GM23338 (cell line): ENCODE measurements around the gene WDR27. TPM values are rescaled to one million over a fixed set of nuclear protein-coding genes. Genes with fewer than 3 reads are reported as not detected.

Experiments
- ATAC-seq: fragments of 200-7000 bp; cut with Tn5 transposase; 3 replicates; pipeline ENCODE4 v1.9.1; 2020
- DNase-seq: peaks from one replicate; pipeline ENCODE4 v3.0.0-alpha.2; 2015; ENCODE audit warnings: low spot score
- H2AFZ ChIP-seq: fragments of 200-600 bp; sonication (generic); 2 replicates; pipeline ENCODE4 v1.8.0; 2016; ENCODE audit warnings: antibody characterized with exemption, mild to moderate bottlenecking, moderate library complexity
- H3F3A ChIP-seq: fragments of 200-600 bp; sonication (generic); replicated peaks from 2 replicates; pipeline ENCODE4 v1.8.0; 2017; ENCODE audit warnings: antibody characterized with exemption, mixed run types, low read depth
- H3K27ac ChIP-seq: fragments of 200-600 bp; sonication (generic); 2 replicates; pipeline ENCODE4 v1.6.1; 2016; ENCODE audit warnings: low read depth
- H3K27me3 ChIP-seq: fragments of 200-600 bp; sonication (generic); 2 replicates; pipeline ENCODE4 v1.8.0; 2016; ENCODE audit warnings: mild to moderate bottlenecking, mixed run types, moderate library complexity; ENCODE audit not compliant: insufficient read depth
- H3K36me3 ChIP-seq: fragments of 200-600 bp; sonication (generic); 2 replicates; pipeline ENCODE4 v1.8.0; 2016; ENCODE audit warnings: mild to moderate bottlenecking; ENCODE audit not compliant: insufficient read depth
- H3K4me1 ChIP-seq: fragments of 200-600 bp; sonication (generic); 2 replicates; pipeline ENCODE4 v1.8.0; 2016; ENCODE audit warnings: mild to moderate bottlenecking, moderate library complexity; ENCODE audit not compliant: insufficient read depth
- H3K4me2 ChIP-seq: fragments of 200-600 bp; sonication (generic); 2 replicates; pipeline ENCODE4 v1.7.1; 2017; ENCODE audit warnings: mixed run types
- H3K4me3 ChIP-seq: fragments of 200-600 bp; sonication (generic); 2 replicates; pipeline ENCODE4 v1.6.1; 2016; ENCODE audit warnings: mixed run types
- H3K79me2 ChIP-seq: fragments of 200-600 bp; sonication (generic); replicated peaks from 2 replicates; pipeline ENCODE4 v1.8.0; 2017; ENCODE audit warnings: mild to moderate bottlenecking; ENCODE audit not compliant: insufficient read depth
- H3K9me2 ChIP-seq: fragments of 200-600 bp; sonication (generic); 2 replicates; pipeline ENCODE4 v1.8.0; 2017; ENCODE audit not compliant: insufficient read depth
- H4K20me1 ChIP-seq: fragments of 200-600 bp; sonication (generic); replicated peaks from 2 replicates; pipeline ENCODE4 v1.8.0; 2017; ENCODE audit warnings: mild to moderate bottlenecking; ENCODE audit not compliant: insufficient read depth
- H3K27ac Mint-ChIP-seq: 2 replicates; pipeline ENCODE4 v1.8.0; 2020; ENCODE audit warnings: inconsistent platforms, mild to moderate bottlenecking, moderate library complexity, mixed read lengths
- H3K27me3 Mint-ChIP-seq: 3 replicates; pipeline ENCODE4 v1.8.0; 2022; ENCODE audit warnings: low read depth, mild to moderate bottlenecking, moderate library complexity, mixed read lengths, inconsistent platforms; ENCODE audit not compliant: insufficient read depth, poor library complexity
- H3K36me3 Mint-ChIP-seq: 3 replicates; pipeline ENCODE4 v1.8.0; 2021; ENCODE audit warnings: low read depth, mild to moderate bottlenecking, inconsistent platforms, moderate library complexity, mixed read lengths
- H3K4me1 Mint-ChIP-seq: 3 replicates; pipeline ENCODE4 v1.8.0; 2020; ENCODE audit warnings: mild to moderate bottlenecking, inconsistent platforms, mixed read lengths
- H3K4me3 Mint-ChIP-seq: 3 replicates; pipeline ENCODE4 v1.8.0; 2021; ENCODE audit warnings: moderate library complexity, mild to moderate bottlenecking, inconsistent platforms, mixed read lengths
- H3K9me3 Mint-ChIP-seq: 3 replicates; pipeline ENCODE4 v1.8.0; 2020; ENCODE audit warnings: moderate library complexity, mild to moderate bottlenecking, inconsistent platforms, mixed read lengths
- CREB1 ChIP-seq: fragments of 250-450 bp; sonication (Bioruptor Pico); IDR thresholded peaks from 2 replicates; pipeline ENCODE4 v1.5.0; 2020; ENCODE audit warnings: low read depth, mild to moderate bottlenecking, moderate library complexity
- EZH2 ChIP-seq: fragments of 200-600 bp; sonication (generic); IDR thresholded peaks from one replicate; pipeline ENCODE4 v1.8.0; 2017; ENCODE audit warnings: antibody characterized with exemption, mild to moderate bottlenecking, low read depth; ENCODE audit not compliant: unreplicated experiment
- EZH2phosphoT487 ChIP-seq: fragments of 200-600 bp; sonication (generic); IDR thresholded peaks from one replicate; pipeline ENCODE4 v1.8.1; 2018; ENCODE audit warnings: antibody characterized with exemption; ENCODE audit not compliant: unreplicated experiment
- JUNB ChIP-seq: IDR thresholded peaks from one replicate; pipeline ENCODE4 v1.6.1; 2016; ENCODE audit warnings: antibody characterized with exemption; ENCODE audit not compliant: unreplicated experiment
- NANOG ChIP-seq: IDR thresholded peaks from 2 replicates; pipeline ENCODE4 v1.6.1; 2016; ENCODE audit warnings: antibody characterized with exemption, borderline replicate concordance
- ZNF114 ChIP-seq: fragments of 250-450 bp; sonication (Bioruptor Pico); IDR thresholded peaks from 2 replicates; pipeline ENCODE4 v1.5.0; 2020; ENCODE audit warnings: mild to moderate bottlenecking, moderate library complexity
- ZNF331 ChIP-seq: fragments of 250-450 bp; sonication (Bioruptor Pico); IDR thresholded peaks from 2 replicates; pipeline ENCODE4 v1.5.0; 2020; ENCODE audit warnings: low read depth, mild to moderate bottlenecking, moderate library complexity
- polyA plus RNA-seq: library from polyadenylated mRNA; unstranded; fragments of >200 nt; fragmentation: Nextera tagmentation; extraction: Ambion mirVana; gene quantifications from 2 replicates; pipeline ENCODE4 v1.2.1, GENCODE V29; 2016
- total RNA-seq: library from RNA; depleted of rRNA; stranded (reverse); fragments of >200 nt; shearing (Covaris generic); gene quantifications from 2 replicates; pipeline ENCODE4 v1.2.3, GENCODE V29; 2014
- TF ChIP-seq, protein P1 (sequence below): IDR thresholded peaks from 2 replicates; pipeline ENCODE4 v1.6.1; 2016; ENCODE audit warnings: antibody characterized with exemption
- TF ChIP-seq, protein P2 (sequence below): fragments of 250-450 bp; sonication (Bioruptor Pico); IDR thresholded peaks from 2 replicates; pipeline ENCODE4 v1.5.0; 2020; ENCODE audit warnings: mild to moderate bottlenecking, moderate library complexity
- TF ChIP-seq, protein P3 (sequence below): IDR thresholded peaks from one replicate; pipeline ENCODE4 v1.6.1; 2018; ENCODE audit warnings: antibody characterized with exemption; ENCODE audit not compliant: unreplicated experiment

WDR27 gene
- total and polyA plus RNA-seq, 2 experiments from 2014 or later: 55.3 to 80.4 TPM

DNA sequence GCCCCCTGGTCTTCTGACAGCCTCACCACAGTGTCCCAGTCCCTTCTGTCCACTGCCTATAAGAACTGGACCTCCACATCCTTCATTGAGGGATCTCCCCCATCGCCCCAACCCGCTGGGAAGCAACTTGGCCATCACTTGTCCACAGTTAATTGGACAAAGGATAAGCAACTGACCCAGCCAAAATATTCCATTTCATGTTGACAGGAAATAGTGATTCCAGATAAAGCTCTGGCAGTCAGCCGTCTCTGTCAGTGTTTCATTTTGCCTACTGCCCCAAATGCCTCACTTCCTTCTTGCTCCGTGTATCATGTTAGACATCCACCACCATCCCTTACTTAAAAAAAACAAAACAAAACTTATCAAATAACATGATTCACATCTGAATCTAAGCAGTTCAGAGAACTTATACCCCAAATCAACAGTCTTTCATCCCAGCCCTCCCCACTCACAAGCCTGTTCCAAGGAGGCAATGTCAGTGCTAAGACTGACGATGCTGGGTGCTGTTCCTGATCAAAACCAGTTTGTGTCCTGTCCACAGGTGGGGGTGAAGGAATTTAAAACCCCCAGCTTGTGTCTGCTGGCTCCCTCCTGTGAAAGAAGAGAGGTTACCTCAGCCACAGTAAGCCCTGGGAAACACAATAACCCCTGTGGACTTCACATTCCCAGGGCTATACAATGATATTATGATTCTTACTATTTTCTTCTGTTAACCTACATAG, 162.5 kb downstream of the WDR27 start:
- peak; percentile 35; the same call in 2 of the 3 replicates for ATAC-seq
- no peaks in the 10 kb centered on the region for H3K9me2 ChIP-seq
- H3K4me3 Mint-ChIP-seq: no peak overlapping the region
- H3K27me3 Mint-ChIP-seq: no peaks in the 10 kb centered on the region
- H3K36me3 Mint-ChIP-seq: peaks cover 34% of the 10 kb centered on the region
- H3K9me3 Mint-ChIP-seq: peaks cover 28% of the 10 kb centered on the region
- TF ChIP-seq, protein P1, sequence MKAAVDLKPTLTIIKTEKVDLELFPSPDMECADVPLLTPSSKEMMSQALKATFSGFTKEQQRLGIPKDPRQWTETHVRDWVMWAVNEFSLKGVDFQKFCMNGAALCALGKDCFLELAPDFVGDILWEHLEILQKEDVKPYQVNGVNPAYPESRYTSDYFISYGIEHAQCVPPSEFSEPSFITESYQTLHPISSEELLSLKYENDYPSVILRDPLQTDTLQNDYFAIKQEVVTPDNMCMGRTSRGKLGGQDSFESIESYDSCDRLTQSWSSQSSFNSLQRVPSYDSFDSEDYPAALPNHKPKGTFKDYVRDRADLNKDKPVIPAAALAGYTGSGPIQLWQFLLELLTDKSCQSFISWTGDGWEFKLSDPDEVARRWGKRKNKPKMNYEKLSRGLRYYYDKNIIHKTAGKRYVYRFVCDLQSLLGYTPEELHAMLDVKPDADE: no peak
- TF ChIP-seq JUNB (no peak), EZH2phosphoT487 (no peak), ZNF331 (CRISPR knock-in tag) (no peak), EZH2 (no peak), NANOG (no peak), ZNF114 (CRISPR knock-in tag) (no peak), CREB1 (no peak)
- TF ChIP-seq, protein P2, sequence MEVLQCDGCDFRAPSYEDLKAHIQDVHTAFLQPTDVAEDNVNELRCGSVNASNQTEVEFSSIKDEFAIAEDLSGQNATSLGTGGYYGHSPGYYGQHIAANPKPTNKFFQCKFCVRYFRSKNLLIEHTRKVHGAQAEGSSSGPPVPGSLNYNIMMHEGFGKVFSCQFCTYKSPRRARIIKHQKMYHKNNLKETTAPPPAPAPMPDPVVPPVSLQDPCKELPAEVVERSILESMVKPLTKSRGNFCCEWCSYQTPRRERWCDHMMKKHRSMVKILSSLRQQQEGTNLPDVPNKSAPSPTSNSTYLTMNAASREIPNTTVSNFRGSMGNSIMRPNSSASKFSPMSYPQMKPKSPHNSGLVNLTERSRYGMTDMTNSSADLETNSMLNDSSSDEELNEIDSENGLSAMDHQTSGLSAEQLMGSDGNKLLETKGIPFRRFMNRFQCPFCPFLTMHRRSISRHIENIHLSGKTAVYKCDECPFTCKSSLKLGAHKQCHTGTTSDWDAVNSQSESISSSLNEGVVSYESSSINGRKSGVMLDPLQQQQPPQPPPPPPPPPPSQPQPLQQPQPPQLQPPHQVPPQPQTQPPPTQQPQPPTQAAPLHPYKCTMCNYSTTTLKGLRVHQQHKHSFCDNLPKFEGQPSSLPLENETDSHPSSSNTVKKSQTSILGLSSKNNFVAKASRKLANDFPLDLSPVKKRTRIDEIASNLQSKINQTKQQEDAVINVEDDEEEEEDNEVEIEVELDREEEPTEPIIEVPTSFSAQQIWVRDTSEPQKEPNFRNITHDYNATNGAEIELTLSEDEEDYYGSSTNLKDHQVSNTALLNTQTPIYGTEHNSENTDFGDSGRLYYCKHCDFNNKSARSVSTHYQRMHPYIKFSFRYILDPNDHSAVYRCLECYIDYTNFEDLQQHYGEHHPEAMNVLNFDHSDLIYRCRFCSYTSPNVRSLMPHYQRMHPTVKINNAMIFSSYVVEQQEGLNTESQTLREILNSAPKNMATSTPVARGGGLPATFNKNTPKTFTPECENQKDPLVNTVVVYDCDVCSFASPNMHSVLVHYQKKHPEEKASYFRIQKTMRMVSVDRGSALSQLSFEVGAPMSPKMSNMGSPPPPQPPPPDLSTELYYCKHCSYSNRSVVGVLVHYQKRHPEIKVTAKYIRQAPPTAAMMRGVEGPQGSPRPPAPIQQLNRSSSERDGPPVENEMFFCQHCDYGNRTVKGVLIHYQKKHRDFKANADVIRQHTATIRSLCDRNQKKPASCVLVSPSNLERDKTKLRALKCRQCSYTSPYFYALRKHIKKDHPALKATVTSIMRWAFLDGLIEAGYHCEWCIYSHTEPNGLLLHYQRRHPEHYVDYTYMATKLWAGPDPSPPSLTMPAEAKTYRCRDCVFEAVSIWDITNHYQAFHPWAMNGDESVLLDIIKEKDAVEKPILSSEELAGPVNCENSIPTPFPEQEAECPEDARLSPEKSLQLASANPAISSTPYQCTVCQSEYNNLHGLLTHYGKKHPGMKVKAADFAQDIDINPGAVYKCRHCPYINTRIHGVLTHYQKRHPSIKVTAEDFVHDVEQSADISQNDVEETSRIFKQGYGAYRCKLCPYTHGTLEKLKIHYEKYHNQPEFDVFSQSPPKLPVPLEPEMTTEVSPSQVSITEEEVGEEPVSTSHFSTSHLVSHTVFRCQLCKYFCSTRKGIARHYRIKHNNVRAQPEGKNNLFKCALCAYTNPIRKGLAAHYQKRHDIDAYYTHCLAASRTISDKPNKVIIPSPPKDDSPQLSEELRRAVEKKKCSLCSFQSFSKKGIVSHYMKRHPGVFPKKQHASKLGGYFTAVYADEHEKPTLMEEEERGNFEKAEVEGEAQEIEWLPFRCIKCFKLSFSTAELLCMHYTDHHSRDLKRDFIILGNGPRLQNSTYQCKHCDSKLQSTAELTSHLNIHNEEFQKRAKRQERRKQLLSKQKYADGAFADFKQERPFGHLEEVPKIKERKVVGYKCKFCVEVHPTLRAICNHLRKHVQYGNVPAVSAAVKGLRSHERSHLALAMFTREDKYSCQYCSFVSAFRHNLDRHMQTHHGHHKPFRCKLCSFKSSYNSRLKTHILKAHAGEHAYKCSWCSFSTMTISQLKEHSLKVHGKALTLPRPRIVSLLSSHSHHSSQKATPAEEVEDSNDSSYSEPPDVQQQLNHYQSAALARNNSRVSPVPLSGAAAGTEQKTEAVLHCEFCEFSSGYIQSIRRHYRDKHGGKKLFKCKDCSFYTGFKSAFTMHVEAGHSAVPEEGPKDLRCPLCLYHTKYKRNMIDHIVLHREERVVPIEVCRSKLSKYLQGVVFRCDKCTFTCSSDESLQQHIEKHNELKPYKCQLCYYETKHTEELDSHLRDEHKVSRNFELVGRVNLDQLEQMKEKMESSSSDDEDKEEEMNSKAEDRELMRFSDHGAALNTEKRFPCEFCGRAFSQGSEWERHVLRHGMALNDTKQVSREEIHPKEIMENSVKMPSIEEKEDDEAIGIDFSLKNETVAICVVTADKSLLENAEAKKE (CRISPR knock-in tag): no peak
- TF ChIP-seq, protein P3, sequence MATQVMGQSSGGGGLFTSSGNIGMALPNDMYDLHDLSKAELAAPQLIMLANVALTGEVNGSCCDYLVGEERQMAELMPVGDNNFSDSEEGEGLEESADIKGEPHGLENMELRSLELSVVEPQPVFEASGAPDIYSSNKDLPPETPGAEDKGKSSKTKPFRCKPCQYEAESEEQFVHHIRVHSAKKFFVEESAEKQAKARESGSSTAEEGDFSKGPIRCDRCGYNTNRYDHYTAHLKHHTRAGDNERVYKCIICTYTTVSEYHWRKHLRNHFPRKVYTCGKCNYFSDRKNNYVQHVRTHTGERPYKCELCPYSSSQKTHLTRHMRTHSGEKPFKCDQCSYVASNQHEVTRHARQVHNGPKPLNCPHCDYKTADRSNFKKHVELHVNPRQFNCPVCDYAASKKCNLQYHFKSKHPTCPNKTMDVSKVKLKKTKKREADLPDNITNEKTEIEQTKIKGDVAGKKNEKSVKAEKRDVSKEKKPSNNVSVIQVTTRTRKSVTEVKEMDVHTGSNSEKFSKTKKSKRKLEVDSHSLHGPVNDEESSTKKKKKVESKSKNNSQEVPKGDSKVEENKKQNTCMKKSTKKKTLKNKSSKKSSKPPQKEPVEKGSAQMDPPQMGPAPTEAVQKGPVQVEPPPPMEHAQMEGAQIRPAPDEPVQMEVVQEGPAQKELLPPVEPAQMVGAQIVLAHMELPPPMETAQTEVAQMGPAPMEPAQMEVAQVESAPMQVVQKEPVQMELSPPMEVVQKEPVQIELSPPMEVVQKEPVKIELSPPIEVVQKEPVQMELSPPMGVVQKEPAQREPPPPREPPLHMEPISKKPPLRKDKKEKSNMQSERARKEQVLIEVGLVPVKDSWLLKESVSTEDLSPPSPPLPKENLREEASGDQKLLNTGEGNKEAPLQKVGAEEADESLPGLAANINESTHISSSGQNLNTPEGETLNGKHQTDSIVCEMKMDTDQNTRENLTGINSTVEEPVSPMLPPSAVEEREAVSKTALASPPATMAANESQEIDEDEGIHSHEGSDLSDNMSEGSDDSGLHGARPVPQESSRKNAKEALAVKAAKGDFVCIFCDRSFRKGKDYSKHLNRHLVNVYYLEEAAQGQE: no peak
- H3K36me3 ChIP-seq: peaks cover 10% of the 10 kb centered on the region; the same call in 1 of the 2 replicates
- H3K4me1 Mint-ChIP-seq: 0 out of 3 replicates have a peak, but pooled peaks cover 3% of the 10 kb centered on the region
- no peaks in the 10 kb centered on the region for H3K27me3 ChIP-seq
- no peak overlapping the region for H3K27ac Mint-ChIP-seq
- no peaks in the 10 kb centered on the region for H3K4me1 ChIP-seq
- no peaks in the 10 kb centered on the region for H3K79me2 ChIP-seq
- no peaks in the 10 kb centered on the region for H4K20me1 ChIP-seq
- no peak for DNase-seq
- H3F3A ChIP-seq: no peaks in the 10 kb centered on the region
- H2AFZ ChIP-seq: no peak overlapping the region
- H3K4me3 ChIP-seq: no peak overlapping the region
- no peak overlapping the region for H3K4me2 ChIP-seq
- no peak overlapping the region for H3K27ac ChIP-seq
